ENCODE results near the gene EVI2B. TPM values are rescaled to one million over a fixed set of nuclear protein-coding genes. Genes with fewer than 3 reads are reported as not detected.
"Not testable (repeated sequence)": the region's sequence is repeated elsewhere in the genome, so short reads cannot be mapped to it uniquely, and the experiment has no call there.

EVI2B gene
- total RNA-seq, 1 donor from 2014 or later, result 10.6 TPM

DNA sequence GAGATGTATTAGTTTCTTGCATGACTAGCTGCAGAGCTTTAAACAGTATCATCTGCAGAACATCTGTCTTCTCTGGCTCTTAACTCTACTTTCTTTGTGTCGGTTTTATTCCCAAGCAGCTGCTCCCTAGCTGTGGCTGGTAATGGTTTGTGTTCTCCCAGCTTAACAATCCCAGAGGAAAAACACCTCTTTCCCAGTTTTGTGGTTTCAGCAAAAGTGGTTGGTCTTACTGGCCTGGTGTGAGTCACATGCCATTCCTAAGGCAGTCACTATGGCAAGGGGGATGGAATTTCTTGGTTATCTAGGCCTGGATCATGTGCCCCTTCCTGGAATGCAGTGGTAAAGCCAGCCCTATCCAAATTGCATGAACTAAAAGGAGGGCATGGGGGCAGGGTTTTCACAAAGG lies 44.3 kb downstream of the EVI2B start:
- DNase-seq (ENCODE audit: low spot score), result peak; percentile 65

DNA sequence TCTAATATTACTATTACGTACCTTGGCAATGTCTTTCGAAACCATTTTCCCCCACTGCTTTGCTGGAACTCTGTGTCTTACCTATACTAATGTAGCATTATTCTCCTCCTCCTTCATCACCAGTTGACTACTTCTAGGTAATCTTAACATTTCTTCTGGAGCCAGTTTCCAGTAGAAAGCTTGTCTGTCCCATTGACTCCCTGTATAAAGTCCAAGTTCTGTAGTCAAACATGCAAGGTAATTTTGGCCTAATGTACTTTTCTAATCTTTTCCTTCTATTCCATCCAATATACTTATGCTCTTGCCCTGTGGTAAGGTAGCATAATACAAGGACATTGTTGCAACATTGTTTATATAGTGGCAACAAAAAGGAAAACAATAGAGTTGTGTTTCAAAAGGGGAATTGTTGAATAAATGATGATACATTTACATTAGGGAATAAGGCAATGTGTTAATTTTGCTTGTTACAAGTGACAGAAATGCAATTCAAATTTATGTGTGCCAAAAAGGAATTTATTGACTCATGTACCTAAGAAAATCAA lies 44.7 kb downstream of the EVI2B start:
- DNase-seq (ENCODE audit: low spot score), result no peak

DNA sequence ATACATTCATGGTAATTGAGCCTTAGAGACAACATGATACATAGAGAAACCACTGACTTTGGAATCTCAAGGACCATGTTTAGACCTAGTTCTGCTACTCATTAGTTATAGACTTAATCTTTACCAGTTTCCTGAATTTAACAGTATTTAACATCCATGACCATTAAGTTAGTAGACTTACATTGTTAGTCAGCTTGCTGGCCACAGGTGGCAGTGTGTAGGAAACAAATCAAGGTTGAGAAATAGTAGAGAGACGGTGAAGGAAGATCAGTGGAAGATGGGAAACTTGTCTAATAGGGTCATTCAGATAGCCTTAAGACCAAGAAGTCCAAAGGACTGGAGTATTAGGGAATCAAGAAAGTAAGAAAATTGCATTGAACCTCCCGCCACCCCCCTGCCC lies 47.8 kb downstream of the EVI2B start:
- DNase-seq (ENCODE audit: low spot score), result no peak

DNA sequence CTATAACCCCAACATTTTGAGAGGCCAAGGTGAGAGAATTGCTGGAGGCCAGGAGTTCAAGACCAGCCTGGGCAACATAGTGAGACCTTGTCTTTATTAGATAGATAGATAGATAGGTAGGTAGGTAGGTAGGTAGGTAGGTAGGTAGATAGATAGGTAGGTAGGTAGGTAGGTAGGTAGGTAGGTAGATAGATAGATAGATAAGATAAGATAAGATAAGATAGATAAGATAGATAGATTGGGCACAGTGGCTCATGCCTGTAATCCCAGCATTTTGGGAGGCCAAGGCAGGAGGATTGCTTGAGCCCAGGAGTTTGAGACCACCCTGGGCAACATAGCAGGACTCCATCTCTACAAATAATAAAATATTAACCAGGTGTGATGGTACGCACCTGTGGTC lies 50.9 kb downstream of the EVI2B start:
- DNase-seq (ENCODE audit: low spot score), result not testable (repeated sequence)

DNA sequence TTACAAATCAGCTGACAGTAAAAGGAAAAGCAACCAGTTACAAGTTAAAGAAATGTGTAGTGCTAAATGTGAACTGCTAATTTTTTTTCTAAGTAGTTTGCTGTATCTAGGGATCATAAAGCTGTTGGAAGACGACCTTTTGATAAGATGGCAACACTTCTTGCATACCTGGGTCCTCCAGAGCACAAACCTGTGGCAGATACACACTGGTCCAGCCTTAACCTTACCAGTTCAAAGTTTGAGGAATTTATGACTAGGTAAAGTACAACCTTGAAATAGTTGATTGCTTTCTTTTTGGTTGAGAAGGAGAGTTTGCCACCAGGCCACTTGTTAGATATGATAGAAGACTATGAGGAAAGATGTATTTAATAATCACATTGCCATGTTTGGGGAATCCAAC lies 52.3 kb downstream of the EVI2B start:
- DNase-seq (ENCODE audit: low spot score), result no peak

DNA sequence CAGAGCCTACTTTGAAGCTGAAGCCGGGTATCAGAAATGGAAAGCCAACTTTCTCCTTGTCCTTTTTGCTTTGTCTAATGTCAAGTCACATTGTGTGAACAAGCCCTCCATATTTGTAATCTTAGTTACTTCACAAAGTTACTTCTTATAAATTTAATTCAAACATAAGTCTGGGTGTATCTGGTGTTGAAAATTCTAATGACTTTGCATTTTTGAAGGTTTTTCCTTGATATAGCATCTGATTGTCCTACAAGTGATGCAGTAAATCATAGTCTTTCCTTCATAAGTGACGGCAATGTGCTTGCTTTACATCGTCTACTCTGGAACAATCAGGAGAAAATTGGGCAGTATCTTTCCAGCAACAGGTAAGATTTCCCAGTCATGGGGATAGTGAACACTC lies 53.7 kb downstream of the EVI2B start:
- no peak for DNase-seq (ENCODE audit: low spot score)

DNA sequence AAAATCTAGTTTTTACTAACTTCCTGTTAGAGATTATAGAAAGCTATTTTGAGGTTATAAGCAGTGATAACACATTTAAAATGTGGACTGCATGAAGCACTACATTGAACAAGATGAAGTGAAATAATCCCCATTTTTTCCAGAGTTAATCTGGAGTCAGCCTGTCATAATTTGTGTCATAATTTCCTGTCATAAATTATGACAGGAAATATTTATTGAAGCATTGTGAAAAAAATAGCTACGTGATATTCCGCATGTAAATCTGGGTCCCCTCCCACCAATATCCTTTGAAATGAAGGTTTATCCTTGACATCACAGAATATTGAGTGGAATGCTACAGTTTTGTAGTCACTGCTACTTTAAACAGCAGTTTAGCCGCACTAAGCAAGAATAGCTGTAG lies 56.9 kb downstream of the EVI2B start:
- no peak for DNase-seq (ENCODE audit: low spot score)

DNA sequence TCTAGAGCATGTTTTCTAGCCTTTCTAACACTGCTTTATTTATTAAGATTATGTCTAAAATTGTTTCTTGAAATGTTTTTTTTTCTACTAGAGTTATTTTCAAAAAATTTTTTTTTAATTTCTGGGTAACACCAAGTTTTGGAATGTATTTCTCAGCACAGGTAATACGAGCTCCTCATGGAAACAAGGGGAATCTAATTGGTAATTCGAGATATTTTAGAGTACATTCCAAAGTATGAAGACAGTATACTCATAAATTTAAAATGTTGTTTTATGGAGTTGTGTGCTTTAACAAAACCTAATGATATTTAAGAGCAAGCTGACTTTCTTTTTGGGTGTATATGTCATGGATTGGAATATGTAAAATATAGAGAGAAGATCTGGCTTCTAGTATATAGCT lies 59.2 kb downstream of the EVI2B start:
- DNase-seq (ENCODE audit: low spot score), result no peak

Other genes starting within 250 kb of the EVI2B start
- gene NF1, start 219.1 kb downstream of the EVI2B start, total RNA-seq (ENCODE audit: insufficient read depth, low replicate concordance), result 65.0 TPM
- 9.9 TPM for gene OMG, start 16.8 kb downstream of the EVI2B start, total RNA-seq (ENCODE audit: insufficient read depth, low replicate concordance)
- 14.0 TPM for gene EVI2A, start 7.6 kb upstream of the EVI2B start, total RNA-seq (ENCODE audit: insufficient read depth, low replicate concordance)
- gene RAB11FIP4, start 77.6 kb upstream of the EVI2B start, total RNA-seq (ENCODE audit: insufficient read depth, low replicate concordance), result 13.2 TPM

All from umbilical cord (tissue), 2 donors.